ENCODE data around the gene PRKCH.

GRCh38 chr14:61564618-61565091 is 243.3 kb downstream of the PRKCH start:
- TF ChIP-seq CTCF (IDR thresholded peaks at IDR 0.05; ENCODE audit: borderline replicate concordance, extremely low read depth, low read length, poor library complexity, severe bottlenecking) (no peak), EZH2 (IDR thresholded peaks at IDR 0.05; ENCODE audit: borderline replicate concordance, low read depth, low read length, severe bottlenecking) (no peak)
